Measurements from ENCODE around the gene HOXB8.

Gene HOXB8

DNA sequence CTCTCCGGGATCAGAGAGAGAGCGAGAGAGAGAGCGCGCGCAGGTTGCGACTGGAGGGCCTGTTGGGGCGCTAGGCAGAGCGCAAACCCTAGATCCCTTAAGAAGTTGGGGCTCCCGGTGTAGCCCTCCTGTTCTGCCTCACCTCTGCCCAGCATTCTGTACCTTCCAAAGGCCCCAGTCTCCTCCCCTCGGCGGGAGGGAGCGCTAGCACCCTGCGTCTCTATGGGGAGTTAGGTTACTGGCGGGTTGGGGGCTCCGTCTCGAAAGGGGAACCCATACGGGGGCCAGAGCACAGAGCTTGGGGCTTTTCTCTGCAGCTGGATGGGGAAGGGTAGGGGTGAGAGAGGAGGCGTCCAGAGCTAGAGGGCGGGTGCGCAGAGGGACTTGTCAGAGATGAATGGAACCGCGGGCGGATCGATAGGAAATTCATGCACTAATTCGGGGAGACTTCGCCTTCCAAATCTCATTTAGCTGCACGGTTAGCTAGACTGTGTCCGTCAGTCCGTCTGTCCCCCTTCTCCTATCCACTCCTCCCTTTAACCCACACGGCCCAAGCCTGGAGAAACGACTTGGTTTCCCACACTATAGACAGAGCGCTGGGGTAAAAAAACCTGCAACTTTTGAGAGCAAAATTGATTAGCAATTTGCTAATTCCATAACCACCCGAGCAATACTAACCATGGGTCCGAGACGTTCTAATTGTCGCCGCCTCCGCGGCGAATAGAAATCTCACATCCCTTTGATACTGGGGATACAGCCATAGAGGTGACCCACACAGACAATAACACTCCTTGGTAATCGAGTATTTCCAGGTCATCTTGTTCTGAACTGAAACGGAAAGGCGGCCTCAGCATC lies 36.2 kb downstream of the HOXB8 start:
- Histone ChIP-seq H3K4me2 (ENCODE audit: low read length) (peak overlapping the region; percentile 98), H3K4me1 (ENCODE audit: low read length) (peaks cover 60% of the 10 kb centered on the region), H3K9me3 (ENCODE audit: insufficient read depth, low read length) (no peaks in the 10 kb centered on the region), H3K27ac (ENCODE audit: low read length) (peak overlapping the region; percentile 92), H2AFZ (ENCODE audit: low read depth, low read length) (no peak overlapping the region), H3K4me3 (ENCODE audit: low read length) (peak overlapping the region; percentile 90), H3K79me2 (ENCODE audit: low read length) (peaks cover 49% of the 10 kb centered on the region), H3K36me3 (replicated peaks; ENCODE audit: low read depth, low read length) (peaks cover 16% of the 10 kb centered on the region), H4K20me1 (ENCODE audit: insufficient read depth, low read length) (no peaks in the 10 kb centered on the region), H3K27me3 (ENCODE audit: low read depth, low read length) (no peaks in the 10 kb centered on the region), H3K9ac (ENCODE audit: low read length) (peak overlapping the region; percentile 99)
- TF ChIP-seq, protein P1, sequence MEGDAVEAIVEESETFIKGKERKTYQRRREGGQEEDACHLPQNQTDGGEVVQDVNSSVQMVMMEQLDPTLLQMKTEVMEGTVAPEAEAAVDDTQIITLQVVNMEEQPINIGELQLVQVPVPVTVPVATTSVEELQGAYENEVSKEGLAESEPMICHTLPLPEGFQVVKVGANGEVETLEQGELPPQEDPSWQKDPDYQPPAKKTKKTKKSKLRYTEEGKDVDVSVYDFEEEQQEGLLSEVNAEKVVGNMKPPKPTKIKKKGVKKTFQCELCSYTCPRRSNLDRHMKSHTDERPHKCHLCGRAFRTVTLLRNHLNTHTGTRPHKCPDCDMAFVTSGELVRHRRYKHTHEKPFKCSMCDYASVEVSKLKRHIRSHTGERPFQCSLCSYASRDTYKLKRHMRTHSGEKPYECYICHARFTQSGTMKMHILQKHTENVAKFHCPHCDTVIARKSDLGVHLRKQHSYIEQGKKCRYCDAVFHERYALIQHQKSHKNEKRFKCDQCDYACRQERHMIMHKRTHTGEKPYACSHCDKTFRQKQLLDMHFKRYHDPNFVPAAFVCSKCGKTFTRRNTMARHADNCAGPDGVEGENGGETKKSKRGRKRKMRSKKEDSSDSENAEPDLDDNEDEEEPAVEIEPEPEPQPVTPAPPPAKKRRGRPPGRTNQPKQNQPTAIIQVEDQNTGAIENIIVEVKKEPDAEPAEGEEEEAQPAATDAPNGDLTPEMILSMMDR (IDR thresholded peaks at IDR 0.05; ENCODE audit: low read depth, low read length) = peak; percentile 14; the same call in 1 of the 2 replicates
- TF ChIP-seq EZH2phosphoT487 (IDR thresholded peaks at IDR 0.05; ENCODE audit: low read depth) = no peak

DNA sequence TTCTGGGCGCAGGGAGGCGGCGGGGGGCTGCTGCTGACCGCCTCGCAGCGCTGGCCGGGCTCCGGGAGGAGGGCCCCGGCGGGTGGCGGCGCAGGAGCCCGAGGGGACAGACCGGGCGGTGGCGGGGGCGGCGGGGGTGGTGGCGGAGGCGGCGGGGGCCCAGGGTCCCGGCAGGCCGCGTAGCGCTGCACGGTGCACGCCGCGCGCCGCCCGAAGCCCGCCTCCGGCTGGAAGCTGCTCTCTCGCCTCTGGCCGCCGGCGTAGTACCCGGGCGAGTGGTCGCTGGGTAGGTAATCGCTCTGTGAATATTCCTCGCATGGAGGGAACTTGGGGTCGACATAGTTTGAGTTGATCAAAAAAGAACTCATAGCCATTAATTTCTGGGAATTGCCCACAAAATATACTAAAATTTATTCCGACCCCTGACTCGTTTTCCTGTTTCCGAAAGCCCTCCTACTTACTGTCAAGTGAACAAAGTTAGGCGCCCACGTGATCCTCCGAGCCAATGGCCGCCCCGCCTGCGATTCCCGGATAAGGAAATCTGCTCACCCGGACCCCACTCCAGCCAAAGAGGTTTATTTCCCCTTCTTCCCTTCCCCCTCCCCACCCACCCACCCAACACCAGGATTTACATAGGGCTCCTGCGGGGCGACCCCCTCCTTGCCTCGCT lies 37.0 kb downstream of the HOXB8 start, which contains the start of gene HOXB4:
Gene HOXB4, minus strand, starts transcription at position 405 of the 670 bp plus-strand sequence. Its CDS starts 31 bp downstream, at position 374.
- Histone ChIP-seq H3K4me3 (ENCODE audit: low read length) (peak within 1 kb of the TSS; percentile 90), H3K27me3 (ENCODE audit: low read depth, low read length) (no peaks in the 10 kb centered on the region), H3K79me2 (ENCODE audit: low read length) (peaks cover 53% of the 10 kb centered on the region), H3K36me3 (replicated peaks; ENCODE audit: low read depth, low read length) (peaks cover 19% of the 10 kb centered on the region), H3K27ac (ENCODE audit: low read length) (peak within 1 kb of the TSS; percentile 92), H4K20me1 (ENCODE audit: insufficient read depth, low read length) (no peaks in the 10 kb centered on the region), H3K4me1 (ENCODE audit: low read length) (peaks cover 61% of the 10 kb centered on the region), H3K9me3 (ENCODE audit: insufficient read depth, low read length) (no peaks in the 10 kb centered on the region), H3K4me2 (ENCODE audit: low read length) (peak within 1 kb of the TSS; percentile 98), H3K9ac (ENCODE audit: low read length) (peak within 1 kb of the TSS; percentile 99), H2AFZ (ENCODE audit: low read depth, low read length) (no peak within 1 kb of the TSS)
- no peak for TF ChIP-seq EZH2phosphoT487 (IDR thresholded peaks at IDR 0.05; ENCODE audit: low read depth)
- TF ChIP-seq, protein P1 (IDR thresholded peaks at IDR 0.05; ENCODE audit: low read depth, low read length) = no peak

- H3K9ac ChIP-seq (ENCODE audit: low read length) = peak overlapping the region; percentile 78
- H3K4me3 ChIP-seq (ENCODE audit: low read length) = peak overlapping the region; percentile 90
- peaks cover 56% of the 10 kb centered on the region for H3K4me1 ChIP-seq (ENCODE audit: low read length)
- peaks cover 54% of the 10 kb centered on the region for H3K79me2 ChIP-seq (ENCODE audit: low read length)
- no peak overlapping the region for H2AFZ ChIP-seq (ENCODE audit: low read depth, low read length)
- H3K4me2 ChIP-seq (ENCODE audit: low read length) = peak overlapping the region; percentile 86
- no peaks in the 10 kb centered on the region for H3K27me3 ChIP-seq (ENCODE audit: low read depth, low read length)
- H3K9me3 ChIP-seq (ENCODE audit: insufficient read depth, low read length) = no peaks in the 10 kb centered on the region
- no peaks in the 10 kb centered on the region for H4K20me1 ChIP-seq (ENCODE audit: insufficient read depth, low read length)
- peaks cover 23% of the 10 kb centered on the region for H3K36me3 ChIP-seq (replicated peaks; ENCODE audit: low read depth, low read length)
- H3K27ac ChIP-seq (ENCODE audit: low read length) = peak overlapping the region; percentile 92
- no peak for TF ChIP-seq EZH2phosphoT487 (IDR thresholded peaks at IDR 0.05; ENCODE audit: low read depth)
- TF ChIP-seq, protein P1 (IDR thresholded peaks at IDR 0.05; ENCODE audit: low read depth, low read length) = no peak
Measured at GRCh38 chr17:48577330-48577945, 37.7 kb downstream of the HOXB8 start.

Data from OCI-LY3 (cell line).